Progenitor cell of endocrine pancreas (in vitro differentiated cells): Measurements from ENCODE around the gene AK1. TPM values are rescaled to one million over a fixed set of nuclear protein-coding genes. Genes with fewer than 3 reads are reported as not detected.
"Not testable (repeated sequence)": the region's sequence is repeated elsewhere in the genome, so short reads cannot be mapped to it uniquely, and the experiment has no call there.

Experiments used
- DNase-seq: peaks from one replicate; pipeline ENCODE4 v3.0.0; 2021; ENCODE audit warnings: low spot score; ENCODE audit not compliant: unreplicated experiment
- H3K27ac Mint-ChIP-seq: 2 replicates; pipeline ENCODE4 v1.8.0; 2021; ENCODE audit warnings: mild to moderate bottlenecking, moderate library complexity, mixed read lengths
- H3K27me3 Mint-ChIP-seq: 2 replicates; pipeline ENCODE4 v1.8.0; 2021; ENCODE audit warnings: mixed read lengths
- H3K36me3 Mint-ChIP-seq: 2 replicates; pipeline ENCODE4 v1.8.0; 2022; ENCODE audit warnings: mixed read lengths; ENCODE audit not compliant: insufficient read depth
- H3K4me1 Mint-ChIP-seq: 2 replicates; pipeline ENCODE4 v1.8.0; 2021; ENCODE audit warnings: low read depth, mixed read lengths
- H3K4me3 Mint-ChIP-seq: 2 replicates; pipeline ENCODE4 v1.8.0; 2021; ENCODE audit warnings: low read depth, mild to moderate bottlenecking, moderate library complexity, mixed read lengths
- H3K9me3 Mint-ChIP-seq: 2 replicates; pipeline ENCODE4 v1.8.0; 2021; ENCODE audit warnings: low read depth, mixed read lengths
- CTCF ChIP-seq: fragments of 200-600 bp; sonication (generic); IDR thresholded peaks from one replicate; pipeline ENCODE4 v1.5.0; 2021; ENCODE audit warnings: antibody characterized with exemption, mild to moderate bottlenecking; ENCODE audit not compliant: unreplicated experiment
- total RNA-seq: library from RNA; stranded (reverse); gene quantifications from 2 replicates; pipeline ENCODE4 v1.2.1, GENCODE V29; 2021

The AK1 gene
- total RNA-seq, 1 donor from 2014 or later: 46.2 TPM

GRCh38 chr9:127885508-127886281 lies 8.2 kb upstream of the AK1 start:
- TF ChIP-seq CTCF: no peak
- no peak for DNase-seq
- Mint-ChIP-seq H3K27me3 (no peaks in the 10 kb centered on the region), H3K36me3 (peaks cover 6% of the 10 kb centered on the region), H3K9me3 (no peaks in the 10 kb centered on the region), H3K4me1 (peaks cover 1% of the 10 kb centered on the region), H3K4me3 (no peak overlapping the region), H3K27ac (no peak overlapping the region)

DNA sequence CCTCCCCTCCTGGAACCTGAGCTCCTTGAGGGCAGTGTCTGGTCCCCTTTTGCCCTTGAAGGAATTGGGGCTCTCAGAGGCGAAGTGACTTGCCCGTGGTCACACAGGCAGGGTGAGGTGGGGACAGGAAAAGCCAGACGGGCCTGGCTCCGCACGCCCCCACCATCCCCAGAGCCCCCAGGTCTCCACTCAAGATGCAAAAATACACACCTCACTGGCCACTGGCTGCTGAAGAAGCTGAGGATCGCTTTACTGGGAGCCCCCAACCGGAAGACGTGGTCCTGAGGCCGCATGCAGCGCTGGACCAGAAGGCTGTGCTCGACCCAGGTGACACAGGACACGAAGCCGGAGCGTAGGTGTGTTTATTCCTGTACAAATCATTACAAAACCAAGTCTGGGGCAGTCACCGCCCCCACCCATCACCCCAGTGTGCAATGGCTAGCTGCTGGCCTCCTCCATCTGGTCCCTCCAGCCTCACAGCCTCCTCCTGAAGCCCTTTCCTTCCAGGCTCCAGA lies 7.6 kb upstream of the AK1 start:
- H3K27ac Mint-ChIP-seq: no peak overlapping the region
- H3K9me3 Mint-ChIP-seq: no peaks in the 10 kb centered on the region
- no peaks in the 10 kb centered on the region for H3K27me3 Mint-ChIP-seq
- peaks cover 1% of the 10 kb centered on the region for H3K4me1 Mint-ChIP-seq
- no peak overlapping the region for H3K4me3 Mint-ChIP-seq
- H3K36me3 Mint-ChIP-seq: peaks cover 5% of the 10 kb centered on the region
- no peak for DNase-seq
- TF ChIP-seq CTCF: no peak

GRCh38 chr9:127884427-127884911 lies 7.0 kb upstream of the AK1 start:
- DNase-seq: no peak
- Mint-ChIP-seq H3K36me3 (peaks cover 5% of the 10 kb centered on the region), H3K9me3 (no peaks in the 10 kb centered on the region), H3K27me3 (no peaks in the 10 kb centered on the region), H3K4me3 (no peak overlapping the region), H3K27ac (no peak overlapping the region), H3K4me1 (peaks cover 1% of the 10 kb centered on the region)
- no peak for TF ChIP-seq CTCF

GRCh38 chr9:127883959-127884358 lies 6.5 kb upstream of the AK1 start:
- TF ChIP-seq CTCF: no peak
- Mint-ChIP-seq H3K9me3 (no peaks in the 10 kb centered on the region), H3K27ac (no peak overlapping the region), H3K4me3 (no peak overlapping the region), H3K36me3 (peaks cover 5% of the 10 kb centered on the region), H3K27me3 (no peaks in the 10 kb centered on the region), H3K4me1 (peaks cover 1% of the 10 kb centered on the region)
- DNase-seq: no peak

DNA sequence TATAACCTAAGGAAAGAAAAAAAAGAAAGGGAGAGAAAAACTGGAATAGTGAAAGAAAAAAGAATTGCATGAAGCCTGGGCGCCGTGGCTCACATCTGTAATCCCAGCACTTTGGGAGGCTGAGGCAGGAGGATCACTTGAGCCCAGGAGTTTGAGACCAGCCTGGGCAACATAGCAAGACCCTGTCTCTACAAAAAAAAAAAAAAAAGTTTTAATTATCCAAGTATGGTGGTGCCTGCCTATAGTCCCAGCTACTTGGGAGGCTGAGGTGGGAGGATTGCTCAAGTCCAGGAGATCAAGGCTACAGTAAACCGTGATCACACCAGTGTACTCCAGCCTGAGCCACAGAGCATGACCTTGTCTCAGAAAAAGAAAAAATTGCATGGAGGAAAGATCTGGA lies 4.2 kb upstream of the AK1 start:
- not testable (repeated sequence) for H3K36me3 Mint-ChIP-seq, H3K27me3 Mint-ChIP-seq, H3K27ac Mint-ChIP-seq, H3K4me1 Mint-ChIP-seq, DNase-seq, H3K4me3 Mint-ChIP-seq, H3K9me3 Mint-ChIP-seq

DNA sequence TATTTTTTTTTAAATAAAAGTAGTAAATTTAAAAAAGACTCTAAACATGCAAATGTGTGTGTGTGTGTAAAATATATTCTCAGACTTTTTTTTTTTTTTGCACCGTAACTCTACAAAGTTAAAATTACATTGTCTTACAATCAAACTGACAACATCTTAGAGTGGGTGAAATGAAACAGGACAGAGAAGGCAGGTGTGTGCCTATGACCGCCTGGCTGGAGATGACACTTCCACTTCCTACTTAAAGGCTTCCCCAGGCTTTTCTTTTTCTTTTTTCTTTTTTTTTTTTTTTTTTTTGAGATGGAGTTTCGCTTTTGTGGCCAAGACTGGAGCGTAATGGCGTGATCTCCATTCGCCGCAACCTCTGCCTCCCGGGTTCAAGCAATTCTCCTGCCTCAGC lies 2.7 kb upstream of the AK1 start:
- H3K4me3 Mint-ChIP-seq: no peak overlapping the region

More for the DNA sequence above, 2.7 kb upstream of the AK1 start:
- DNase-seq: no peak
- Mint-ChIP-seq H3K27ac (no peak overlapping the region), H3K36me3 (no peaks in the 10 kb centered on the region), H3K27me3 (no peaks in the 10 kb centered on the region), H3K4me1 (peaks cover 3% of the 10 kb centered on the region), H3K9me3 (no peaks in the 10 kb centered on the region)
- no peak for TF ChIP-seq CTCF
